ENCODE results near the gene VPS13A.

VPS13A gene

GRCh38 chr9:77457916-77458592 is 280.7 kb downstream of the VPS13A start:
- no peaks in the 10 kb centered on the region for H3K9me3 ChIP-seq (ENCODE audit: control insufficient read depth in 5 of 5, low read length in 5 of 5)
- no peaks in the 10 kb centered on the region for H3K36me3 ChIP-seq (ENCODE audit: control insufficient read depth in 5 of 5, insufficient read depth in 5 of 5, low read length in 5 of 5)
- no peaks in the 10 kb centered on the region for H3K27me3 ChIP-seq (ENCODE audit: control insufficient read depth in 5 of 5, insufficient read depth in 4 of 5, low read length in 5 of 5)
- H3K4me3 ChIP-seq (ENCODE audit: low read depth in 1 of 5, low read length in 5 of 5) = peak overlapping the region in 2 of 5 donors; percentile 1 to 23
- peaks cover 2 to 17% (median 9%) of the 10 kb centered on the region in 5 donors for H3K4me1 ChIP-seq (ENCODE audit: control insufficient read depth in 5 of 5, insufficient read depth in 5 of 5, low read length in 5 of 5)
- peak overlapping the region in 1 of 5 donors; percentile 22 for H3K9ac ChIP-seq (ENCODE audit: low read length in 5 of 5)
- no peak overlapping the region for H3K27ac ChIP-seq (ENCODE audit: low read depth, low read length)

GRCh38 chr9:77460938-77461337 is 283.6 kb downstream of the VPS13A start:
- H3K36me3 ChIP-seq (ENCODE audit: control insufficient read depth in 5 of 5, insufficient read depth in 5 of 5, low read length in 5 of 5) = no peaks in the 10 kb centered on the region
- peaks cover 0 to 4% (median 0%) of the 10 kb centered on the region in 5 donors for H3K9me3 ChIP-seq (ENCODE audit: control insufficient read depth in 5 of 5, low read length in 5 of 5)
- no peak overlapping the region for H3K27ac ChIP-seq (ENCODE audit: low read depth, low read length)
- no peak overlapping the region for H3K9ac ChIP-seq (ENCODE audit: low read length in 5 of 5)
- H3K4me1 ChIP-seq (ENCODE audit: control insufficient read depth in 5 of 5, insufficient read depth in 5 of 5, low read length in 5 of 5) = peaks cover 2 to 26% (median 18%) of the 10 kb centered on the region in 5 donors
- H3K4me3 ChIP-seq (ENCODE audit: low read depth in 1 of 5, low read length in 5 of 5) = no peak overlapping the region
- no peaks in the 10 kb centered on the region for H3K27me3 ChIP-seq (ENCODE audit: control insufficient read depth in 5 of 5, insufficient read depth in 4 of 5, low read length in 5 of 5)

GRCh38 chr9:77462066-77462465 is 284.7 kb downstream of the VPS13A start:
- Histone ChIP-seq H3K9ac (ENCODE audit: low read length in 5 of 5) (no peak overlapping the region), H3K4me1 (ENCODE audit: control insufficient read depth in 5 of 5, insufficient read depth in 5 of 5, low read length in 5 of 5) (peaks cover 2 to 26% (median 18%) of the 10 kb centered on the region in 5 donors), H3K27ac (ENCODE audit: low read depth, low read length) (no peak overlapping the region), H3K36me3 (ENCODE audit: control insufficient read depth in 5 of 5, insufficient read depth in 5 of 5, low read length in 5 of 5) (no peaks in the 10 kb centered on the region), H3K4me3 (ENCODE audit: low read depth in 1 of 5, low read length in 5 of 5) (no peak overlapping the region), H3K9me3 (ENCODE audit: control insufficient read depth in 5 of 5, low read length in 5 of 5) (peaks cover 0 to 4% (median 0%) of the 10 kb centered on the region in 5 donors), H3K27me3 (ENCODE audit: control insufficient read depth in 5 of 5, insufficient read depth in 4 of 5, low read length in 5 of 5) (no peaks in the 10 kb centered on the region)

DNA sequence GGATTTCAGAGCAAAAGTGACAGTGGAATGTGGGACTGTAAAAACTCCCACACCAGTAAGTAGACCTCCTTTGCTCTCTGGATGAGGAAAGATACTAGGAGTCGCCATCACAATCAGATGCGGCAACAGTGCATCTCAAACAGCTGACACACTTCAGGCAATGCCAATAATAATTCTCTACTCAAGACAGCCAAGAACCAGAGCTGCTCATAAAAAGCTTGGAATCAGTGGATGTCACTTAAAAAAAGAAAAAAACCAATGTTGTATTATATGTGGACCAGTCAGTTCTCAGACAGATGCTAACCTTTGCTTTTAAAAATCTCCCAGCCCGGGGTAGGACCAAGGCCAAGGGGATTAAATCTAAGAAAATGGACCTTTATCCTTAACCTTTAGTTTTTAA is 285.8 kb downstream of the VPS13A start:
- H3K9me3 ChIP-seq (ENCODE audit: control insufficient read depth in 5 of 5, low read length in 5 of 5) = peaks cover 0 to 4% (median 0%) of the 10 kb centered on the region in 5 donors
- no peaks in the 10 kb centered on the region for H3K36me3 ChIP-seq (ENCODE audit: control insufficient read depth in 5 of 5, insufficient read depth in 5 of 5, low read length in 5 of 5)
- no peaks in the 10 kb centered on the region for H3K27me3 ChIP-seq (ENCODE audit: control insufficient read depth in 5 of 5, insufficient read depth in 4 of 5, low read length in 5 of 5)
- H3K27ac ChIP-seq (ENCODE audit: low read depth, low read length) = peak overlapping the region; percentile 63
- H3K4me3 ChIP-seq (ENCODE audit: low read depth in 1 of 5, low read length in 5 of 5) = no peak overlapping the region
- peaks cover 2 to 22% (median 13%) of the 10 kb centered on the region in 5 donors for H3K4me1 ChIP-seq (ENCODE audit: control insufficient read depth in 5 of 5, insufficient read depth in 5 of 5, low read length in 5 of 5)
- H3K9ac ChIP-seq (ENCODE audit: low read length in 5 of 5) = no peak overlapping the region

GRCh38 chr9:77464661-77465060 is 287.3 kb downstream of the VPS13A start:
- Histone ChIP-seq H3K4me3 (ENCODE audit: low read depth in 1 of 5, low read length in 5 of 5) (no peak overlapping the region), H3K36me3 (ENCODE audit: control insufficient read depth in 5 of 5, insufficient read depth in 5 of 5, low read length in 5 of 5) (no peaks in the 10 kb centered on the region), H3K27ac (ENCODE audit: low read depth, low read length) (no peak overlapping the region), H3K4me1 (ENCODE audit: control insufficient read depth in 5 of 5, insufficient read depth in 5 of 5, low read length in 5 of 5) (peaks cover 2 to 20% (median 13%) of the 10 kb centered on the region in 5 donors), H3K27me3 (ENCODE audit: control insufficient read depth in 5 of 5, insufficient read depth in 4 of 5, low read length in 5 of 5) (no peaks in the 10 kb centered on the region), H3K9me3 (ENCODE audit: control insufficient read depth in 5 of 5, low read length in 5 of 5) (peaks cover 0 to 4% (median 0%) of the 10 kb centered on the region in 5 donors), H3K9ac (ENCODE audit: low read length in 5 of 5) (no peak overlapping the region)

- Histone ChIP-seq H3K9ac (ENCODE audit: low read length in 5 of 5) (no peak overlapping the region), H3K27ac (ENCODE audit: low read depth, low read length) (no peak overlapping the region), H3K27me3 (ENCODE audit: control insufficient read depth in 5 of 5, insufficient read depth in 4 of 5, low read length in 5 of 5) (no peaks in the 10 kb centered on the region), H3K36me3 (ENCODE audit: control insufficient read depth in 5 of 5, insufficient read depth in 5 of 5, low read length in 5 of 5) (no peaks in the 10 kb centered on the region), H3K4me3 (ENCODE audit: low read depth in 1 of 5, low read length in 5 of 5) (no peak overlapping the region), H3K9me3 (ENCODE audit: control insufficient read depth in 5 of 5, low read length in 5 of 5) (peaks cover 0 to 7% (median 0%) of the 10 kb centered on the region in 5 donors), H3K4me1 (ENCODE audit: control insufficient read depth in 5 of 5, insufficient read depth in 5 of 5, low read length in 5 of 5) (peaks cover 0 to 3% (median 0%) of the 10 kb centered on the region in 5 donors)
These were observed 292.3 kb downstream of the VPS13A start for GRCh38 chr9:77469515-77470231.
